GM06990 (cell line): ENCODE results near the gene C6orf47.
A peak's percentile ranks its signal among the peaks of the same experiment; 100 is the strongest.

ENCODE experiments used
- DNase-seq: peaks from one replicate; pipeline ENCODE4 v3.0.0-alpha.2; 2011; ENCODE audit not compliant: insufficient read length; ENCODE audit errors: extremely low read depth
- H3K27me3 ChIP-seq: replicated peaks from 2 replicates; pipeline ENCODE4 v1.6.0; 2011; ENCODE audit warnings: low read length; ENCODE audit not compliant: control insufficient read depth, insufficient read depth
- H3K36me3 ChIP-seq: 2 replicates; pipeline ENCODE4 v1.5.1; 2011; ENCODE audit warnings: low read length; ENCODE audit not compliant: control insufficient read depth, insufficient read depth
- H3K4me3 ChIP-seq: replicated peaks from 2 replicates; pipeline ENCODE4 v1.5.1; 2011; ENCODE audit warnings: low read depth, mild to moderate bottlenecking, control low read depth, low read length
- CTCF ChIP-seq: IDR thresholded peaks from 2 replicates; pipeline ENCODE4 v1.5.1; 2011; ENCODE audit warnings: low read length, control low read depth, mild to moderate bottlenecking, inconsistent platforms; ENCODE audit not compliant: insufficient read depth, poor library complexity, severe bottlenecking

The C6orf47 gene

GRCh38 chr6:31654574-31655348 is 5.8 kb downstream of the C6orf47 start:
- Histone ChIP-seq H3K27me3 (no peaks in the 10 kb centered on the region), H3K36me3 (peaks cover 7% of the 10 kb centered on the region), H3K4me3 (no peak overlapping the region)
- TF ChIP-seq CTCF, result no peak
- no peak for DNase-seq

GRCh38 chr6:31652925-31653724 is 7.5 kb downstream of the C6orf47 start:
- H3K36me3 ChIP-seq, result peaks cover 13% of the 10 kb centered on the region
- no peak for DNase-seq
- peak overlapping the region; percentile 81 for H3K4me3 ChIP-seq
- H3K27me3 ChIP-seq, result no peaks in the 10 kb centered on the region
- peak; percentile 26 for TF ChIP-seq CTCF

- no peak for DNase-seq
- peaks cover 15% of the 10 kb centered on the region for H3K36me3 ChIP-seq
- H3K27me3 ChIP-seq, result no peaks in the 10 kb centered on the region
- H3K4me3 ChIP-seq, result peak overlapping the region; percentile 81
- no peak for TF ChIP-seq CTCF
Observed at GRCh38 chr6:31651602-31652191, 8.9 kb downstream of the C6orf47 start.

- Histone ChIP-seq H3K27me3 (no peaks in the 10 kb centered on the region), H3K36me3 (peaks cover 53% of the 10 kb centered on the region), H3K4me3 (no peak overlapping the region)
- no peak for TF ChIP-seq CTCF
- no peak for DNase-seq
Observed at GRCh38 chr6:31645325-31645724, 15.3 kb downstream of the C6orf47 start.

- TF ChIP-seq CTCF, result no peak
- no peaks in the 10 kb centered on the region for H3K27me3 ChIP-seq
- H3K4me3 ChIP-seq, result no peak overlapping the region
- peaks cover 58% of the 10 kb centered on the region for H3K36me3 ChIP-seq
- no peak for DNase-seq
Observed at GRCh38 chr6:31643818-31644454, 16.6 kb downstream of the C6orf47 start.
